Myocyte (in vitro differentiated cells): Measurements from ENCODE around the gene CLEC4E. TPM values are rescaled to one million over a fixed set of nuclear protein-coding genes. Genes with fewer than 3 reads are reported as not detected.
"Not testable (repeated sequence)": the region's sequence is repeated elsewhere in the genome, so short reads cannot be mapped to it uniquely, and the experiment has no call there.

Source experiments
- DNase-seq: peaks from one replicate; pipeline ENCODE4 v3.0.0-alpha.2; 2012; ENCODE audit warnings: low read depth
- polyA plus RNA-seq: library from polyadenylated mRNA; unstranded; fragments of >200 nt; gene quantifications from one replicate; pipeline ENCODE4 v1.2.1, GENCODE V29; 2012; ENCODE audit warnings: missing spikeins
- total RNA-seq: library from RNA; depleted of rRNA; stranded (reverse); fragments of >200 nt; gene quantifications from 2 replicates; pipeline ENCODE4 v1.2.3, GENCODE V29; 2014

The CLEC4E gene
- total RNA-seq = not detected in 2 replicates
- not detected for polyA plus RNA-seq

- not testable (repeated sequence) for DNase-seq
Observed at GRCh38 chr12:8540831-8541230, at the start of gene CLEC4E. Gene CLEC4E (minus strand): TSS chr12:8540905. CDS start chr12:8540797, 108 bp downstream.

- no peak for DNase-seq
Observed at GRCh38 chr12:8589679-8590078, 49.0 kb upstream of the CLEC4E start.

GRCh38 chr12:8584478-8584877, 43.8 kb upstream of the CLEC4E start:
- DNase-seq = not testable (repeated sequence)

GRCh38 chr12:8584004-8584403, 43.3 kb upstream of the CLEC4E start:
- no peak for DNase-seq

GRCh38 chr12:8581098-8581784, 40.5 kb upstream of the CLEC4E start:
- no peak for DNase-seq

GRCh38 chr12:8577879-8578278, 37.2 kb upstream of the CLEC4E start:
- no peak for DNase-seq

- DNase-seq = no peak
Observed at GRCh38 chr12:8572507-8572906, 31.8 kb upstream of the CLEC4E start.

- no peak for DNase-seq
Observed at GRCh38 chr12:8566525-8566924, 25.8 kb upstream of the CLEC4E start.

- not testable (repeated sequence) for DNase-seq
Observed at GRCh38 chr12:8566052-8566451, 25.3 kb upstream of the CLEC4E start.

- no peak for DNase-seq
Observed at GRCh38 chr12:8564656-8565055, 24.0 kb upstream of the CLEC4E start.

GRCh38 chr12:8563356-8563755, 22.7 kb upstream of the CLEC4E start:
- no peak for DNase-seq

GRCh38 chr12:8562310-8562709, 21.6 kb upstream of the CLEC4E start:
- DNase-seq = no peak

- no peak for DNase-seq
Observed at GRCh38 chr12:8561011-8561410, 20.3 kb upstream of the CLEC4E start.

GRCh38 chr12:8559676-8560075, 19.0 kb upstream of the CLEC4E start:
- no peak for DNase-seq

- DNase-seq = no peak
Observed at GRCh38 chr12:8556531-8557097, 15.9 kb upstream of the CLEC4E start.

- DNase-seq = peak; percentile 9
Observed at GRCh38 chr12:8554451-8555195, 13.9 kb upstream of the CLEC4E start.

- no peak for DNase-seq
Observed at GRCh38 chr12:8553088-8553627, 12.5 kb upstream of the CLEC4E start.

- no peak for DNase-seq
Observed at GRCh38 chr12:8549381-8549780, 8.7 kb upstream of the CLEC4E start.

GRCh38 chr12:8548192-8548591, 7.5 kb upstream of the CLEC4E start:
- no peak for DNase-seq

GRCh38 chr12:8547645-8548044, 6.9 kb upstream of the CLEC4E start:
- DNase-seq = no peak

GRCh38 chr12:8546591-8546990, 5.9 kb upstream of the CLEC4E start:
- DNase-seq = no peak

- DNase-seq = peak; percentile 71
Observed at GRCh38 chr12:8544295-8544694, 3.6 kb upstream of the CLEC4E start.
